Activated T-cell treated with anti-CD3 and anti-CD28 coated beads, Interleukin-2, amount 50 U/mL, for 24 hours (primary cell): ENCODE data around the gene COQ10A.

Experiments used
- DNase-seq: peaks from one replicate; pipeline ENCODE4 v3.0.0-alpha.2; 2020
- H3K27ac Mint-ChIP-seq: 2 replicates; pipeline ENCODE4 v1.8.0; 2020; ENCODE audit warnings: mild to moderate bottlenecking, mixed read lengths
- H3K27me3 Mint-ChIP-seq: 2 replicates; pipeline ENCODE4 v1.8.0; 2020; ENCODE audit warnings: mixed read lengths
- H3K36me3 Mint-ChIP-seq: 2 replicates; pipeline ENCODE4 v1.8.0; 2020; ENCODE audit warnings: low read depth, mixed read lengths
- H3K4me1 Mint-ChIP-seq: 2 replicates; pipeline ENCODE4 v1.8.0; 2020; ENCODE audit warnings: low read depth, mixed read lengths
- H3K4me3 Mint-ChIP-seq: 2 replicates; pipeline ENCODE4 v1.8.0; 2020; ENCODE audit warnings: mild to moderate bottlenecking, moderate library complexity, mixed read lengths
- H3K9me3 Mint-ChIP-seq: 2 replicates; pipeline ENCODE4 v1.8.0; 2020; ENCODE audit warnings: mixed read lengths

The COQ10A gene

GRCh38 chr12:56304872-56305590, 38.3 kb downstream of the COQ10A start:
- Mint-ChIP-seq H3K27me3 (no peaks in the 10 kb centered on the region), H3K9me3 (no peaks in the 10 kb centered on the region), H3K36me3 (peaks cover 71% of the 10 kb centered on the region), H3K4me1 (peaks cover 18% of the 10 kb centered on the region), H3K27ac (peak overlapping the region; percentile 9), H3K4me3 (no peak overlapping the region)
- DNase-seq = no peak

GRCh38 chr12:56307221-56307965, 40.7 kb downstream of the COQ10A start:
- Mint-ChIP-seq H3K27me3 (no peaks in the 10 kb centered on the region), H3K4me3 (no peak overlapping the region), H3K27ac (no peak overlapping the region), H3K9me3 (no peaks in the 10 kb centered on the region), H3K4me1 (peaks cover 4% of the 10 kb centered on the region), H3K36me3 (peaks cover 73% of the 10 kb centered on the region)
- DNase-seq = no peak

- no peak overlapping the region for H3K4me3 Mint-ChIP-seq
- no peaks in the 10 kb centered on the region for H3K9me3 Mint-ChIP-seq
- H3K27ac Mint-ChIP-seq = no peak overlapping the region
- H3K4me1 Mint-ChIP-seq = peaks cover 3% of the 10 kb centered on the region
- H3K36me3 Mint-ChIP-seq = peaks cover 77% of the 10 kb centered on the region
- H3K27me3 Mint-ChIP-seq = no peaks in the 10 kb centered on the region
- DNase-seq = no peak
These were observed 42.0 kb downstream of the COQ10A start for GRCh38 chr12:56308714-56309113.

GRCh38 chr12:56311003-56311402, 44.3 kb downstream of the COQ10A start:
- H3K9me3 Mint-ChIP-seq = no peaks in the 10 kb centered on the region
- DNase-seq = no peak
- H3K36me3 Mint-ChIP-seq = peaks cover 81% of the 10 kb centered on the region
- H3K4me3 Mint-ChIP-seq = no peak overlapping the region
- peak overlapping the region; percentile 42 for H3K27ac Mint-ChIP-seq
- no peaks in the 10 kb centered on the region for H3K27me3 Mint-ChIP-seq
- H3K4me1 Mint-ChIP-seq = peaks cover 12% of the 10 kb centered on the region

GRCh38 chr12:56315249-56315621, 48.5 kb downstream of the COQ10A start:
- Mint-ChIP-seq H3K9me3 (no peaks in the 10 kb centered on the region), H3K27me3 (no peaks in the 10 kb centered on the region), H3K4me1 (peaks cover 18% of the 10 kb centered on the region), H3K36me3 (peaks cover 63% of the 10 kb centered on the region), H3K4me3 (peak overlapping the region; percentile 99), H3K27ac (peak overlapping the region; percentile 99)
- no peak for DNase-seq

- Mint-ChIP-seq H3K4me1 (peaks cover 17% of the 10 kb centered on the region), H3K9me3 (no peaks in the 10 kb centered on the region), H3K27ac (peak within 1 kb of the TSS; percentile 99), H3K4me3 (peak within 1 kb of the TSS; percentile 99), H3K27me3 (no peaks in the 10 kb centered on the region), H3K36me3 (peaks cover 59% of the 10 kb centered on the region)
- peak; percentile 95 for DNase-seq
These were observed 49.1 kb downstream of the COQ10A start, which contains the start of gene CNPY2 for GRCh38 chr12:56315622-56316473. CNPY2 (minus strand) TSS chr12:56315988; CDS start chr12:56315217, 771 bp downstream.

- peaks cover 16% of the 10 kb centered on the region for H3K4me1 Mint-ChIP-seq
- no peaks in the 10 kb centered on the region for H3K27me3 Mint-ChIP-seq
- peaks cover 53% of the 10 kb centered on the region for H3K36me3 Mint-ChIP-seq
- H3K27ac Mint-ChIP-seq = peak overlapping the region; percentile 60
- no peaks in the 10 kb centered on the region for H3K9me3 Mint-ChIP-seq
- DNase-seq = no peak
- no peak overlapping the region for H3K4me3 Mint-ChIP-seq
These were observed 50.9 kb downstream of the COQ10A start for GRCh38 chr12:56317675-56318074.
